HEK293 (cell line): ENCODE results near the gene FBL.
A peak's percentile ranks its signal among the peaks of the same experiment; 100 is the strongest.

Source experiments
- CTCF ChIA-PET: fragments of 350-600 bp; formaldehyde crosslinking; extraction: SDS; loops from one replicate; lab custom pipeline; 2021; ENCODE audit warnings: antibody characterized with exemption; lab: Yijun Ruan, JAX
- POLR2A ChIA-PET: fragments of 300-600 bp; formaldehyde crosslinking; extraction: SDS; loops from one replicate; lab custom pipeline; 2020; ENCODE audit warnings: antibody characterized with exemption, inconsistent platforms; lab: Yijun Ruan, JAX
- H3K27ac ChIP-seq: fragments of 200-500 bp; sonication (Bioruptor generic); 2 replicates; pipeline ENCODE4 v1.5.1; 2014; ENCODE audit warnings: low read depth, low read length, control low read depth, inconsistent platforms; ENCODE audit errors: extremely low read depth
- H3K36me3 ChIP-seq, 2 experiments: fragments of 200-500 bp in 1 of 2; sonication (Bioruptor generic) in 1 of 2; 1 replicate in 1 of 2; 2 replicates in 1 of 2; pipeline ENCODE4 v1.5.1; 2014 to 2017; ENCODE audit warnings: inconsistent platforms in 2 of 2, low read length in 2 of 2; ENCODE audit not compliant: control insufficient read depth in 2 of 2, insufficient read depth in 1 of 2
- H3K4me1 ChIP-seq: fragments of 200-500 bp; sonication (Bioruptor generic); 2 replicates; pipeline ENCODE4 v1.5.1; 2014; ENCODE audit warnings: mild to moderate bottlenecking, low read length, inconsistent platforms; ENCODE audit not compliant: control insufficient read depth, insufficient read depth
- H3K4me3 ChIP-seq: 2 replicates; pipeline ENCODE4 v1.5.1; 2011; ENCODE audit warnings: low read depth, mild to moderate bottlenecking, control low read depth, low read length, moderate library complexity
- H3K9me3 ChIP-seq: fragments of 200-500 bp; sonication (Bioruptor generic); 2 replicates; pipeline ENCODE4 v1.5.1; 2014; ENCODE audit warnings: low read depth, low read length, inconsistent platforms; ENCODE audit not compliant: control insufficient read depth, insufficient read depth
- BCL11A ChIP-seq: fragments of 450-650 bp; formaldehyde crosslinking; IDR thresholded peaks from 2 replicates; pipeline ENCODE4 v1.5.1; 2016; ENCODE audit warnings: low read depth, missing biosample characterization, missing genetic modification characterization
- FEZF1 ChIP-seq: fragments of 450-650 bp; formaldehyde crosslinking; IDR thresholded peaks from 2 replicates; pipeline ENCODE4 v1.5.1; 2016; ENCODE audit warnings: missing biosample characterization, missing genetic modification characterization
- GFI1B ChIP-seq: fragments of 450-650 bp; formaldehyde crosslinking; IDR thresholded peaks from 2 replicates; pipeline ENCODE4 v1.5.1; 2016; ENCODE audit warnings: missing biosample characterization, missing genetic modification characterization
- REPIN1 ChIP-seq: fragments of 450-650 bp; formaldehyde crosslinking; IDR thresholded peaks from 2 replicates; pipeline ENCODE4 v1.5.1; 2017; ENCODE audit warnings: missing biosample characterization, missing genetic modification characterization, low read depth
- ZBTB7A ChIP-seq: fragments of 450-650 bp; formaldehyde crosslinking; IDR thresholded peaks from 2 replicates; pipeline ENCODE4 v1.5.1; 2016; ENCODE audit warnings: low read depth, missing biosample characterization, missing genetic modification characterization
- ZNF132 ChIP-seq: fragments of 450-650 bp; formaldehyde crosslinking; IDR thresholded peaks from 2 replicates; pipeline ENCODE4 v1.5.1; 2017; ENCODE audit warnings: missing biosample characterization, missing genetic modification characterization, borderline replicate concordance
- ZNF140 ChIP-seq: fragments of 450-650 bp; formaldehyde crosslinking; IDR thresholded peaks from 2 replicates; pipeline ENCODE4 v1.5.1; 2016; ENCODE audit warnings: missing biosample characterization, missing genetic modification characterization
- ZNF19 ChIP-seq: fragments of 450-650 bp; formaldehyde crosslinking; IDR thresholded peaks from 2 replicates; pipeline ENCODE4; 2016; ENCODE audit warnings: missing biosample characterization, missing genetic modification characterization, low read depth
- ZNF211 ChIP-seq: fragments of 450-650 bp; formaldehyde crosslinking; IDR thresholded peaks from 2 replicates; pipeline ENCODE4 v1.5.1; 2016; ENCODE audit warnings: low read depth, missing biosample characterization, missing genetic modification characterization
- ZNF423 ChIP-seq: fragments of 450-650 bp; formaldehyde crosslinking; IDR thresholded peaks from 2 replicates; pipeline ENCODE4 v1.5.1; 2016; ENCODE audit warnings: missing biosample characterization, missing genetic modification characterization
- ZNF530 ChIP-seq: fragments of 450-650 bp; formaldehyde crosslinking; IDR thresholded peaks from 2 replicates; pipeline ENCODE4 v1.5.1; 2016; ENCODE audit warnings: low read depth, missing biosample characterization, missing genetic modification characterization
- ZNF555 ChIP-seq: fragments of 450-650 bp; formaldehyde crosslinking; conservative IDR thresholded peaks from 2 replicates; pipeline ENCODE4 v1.5.1; 2017; ENCODE audit warnings: missing biosample characterization, mild to moderate bottlenecking, missing genetic modification characterization, inconsistent platforms
- ZNF585B ChIP-seq: fragments of 450-650 bp; formaldehyde crosslinking; IDR thresholded peaks from 2 replicates; pipeline ENCODE4 v1.5.1; 2016; ENCODE audit warnings: missing biosample characterization, missing genetic modification characterization
- ZNF621 ChIP-seq: fragments of 450-650 bp; formaldehyde crosslinking; IDR thresholded peaks from 2 replicates; pipeline ENCODE4 v1.5.1; 2017; ENCODE audit warnings: missing biosample characterization, missing genetic modification characterization
- ZNF623 ChIP-seq: fragments of 450-650 bp; formaldehyde crosslinking; IDR thresholded peaks from 2 replicates; pipeline ENCODE4 v1.5.1; 2016; ENCODE audit warnings: missing biosample characterization, missing genetic modification characterization
- ZNF629 ChIP-seq: fragments of 450-650 bp; formaldehyde crosslinking; IDR thresholded peaks from 2 replicates; pipeline ENCODE4 v1.5.1; 2017; ENCODE audit warnings: missing biosample characterization, missing genetic modification characterization
- ZNF654 ChIP-seq: fragments of 450-650 bp; formaldehyde crosslinking; IDR thresholded peaks from 2 replicates; pipeline ENCODE4 v1.5.1; 2016; ENCODE audit warnings: low read depth, missing biosample characterization, missing genetic modification characterization
- ZNF747 ChIP-seq: fragments of 450-650 bp; formaldehyde crosslinking; IDR thresholded peaks from 2 replicates; pipeline ENCODE4 v1.5.1; 2016; ENCODE audit warnings: missing biosample characterization, missing genetic modification characterization
- ZNF76 ChIP-seq: fragments of 450-650 bp; formaldehyde crosslinking; IDR thresholded peaks from 2 replicates; pipeline ENCODE4; 2016; ENCODE audit warnings: low read depth, missing biosample characterization, missing genetic modification characterization, borderline replicate concordance
- ZNF837 ChIP-seq: fragments of 450-650 bp; formaldehyde crosslinking; IDR thresholded peaks from 2 replicates; pipeline ENCODE4 v1.5.1; 2016; ENCODE audit warnings: missing biosample characterization, missing genetic modification characterization
- ZSCAN30 ChIP-seq: fragments of 450-650 bp; IDR thresholded peaks from 2 replicates; pipeline ENCODE4 v1.5.1; 2018; ENCODE audit warnings: missing biosample characterization, mild to moderate bottlenecking, missing genetic modification characterization, moderate library complexity
- ZXDB ChIP-seq: fragments of 450-650 bp; formaldehyde crosslinking; IDR thresholded peaks from 2 replicates; pipeline ENCODE4 v1.5.1; 2016; ENCODE audit warnings: missing biosample characterization, missing genetic modification characterization
- TF ChIP-seq, protein P1 (sequence below): fragments of 450-650 bp; formaldehyde crosslinking; IDR thresholded peaks from 2 replicates; pipeline ENCODE4 v1.5.1; 2016; ENCODE audit warnings: missing biosample characterization, missing genetic modification characterization
- TF ChIP-seq, protein P2 (sequence below): fragments of 450-650 bp; formaldehyde crosslinking; conservative IDR thresholded peaks from 2 replicates; pipeline ENCODE4 v1.5.1; 2016; ENCODE audit warnings: low read depth, missing biosample characterization, missing genetic modification characterization
- TF ChIP-seq, protein P3 (sequence below): fragments of 450-650 bp; IDR thresholded peaks from 2 replicates; pipeline ENCODE4 v1.5.1; 2018; ENCODE audit warnings: missing biosample characterization, missing genetic modification characterization
- TF ChIP-seq, protein P4 (sequence below): fragments of 450-650 bp; formaldehyde crosslinking; IDR thresholded peaks from 2 replicates; pipeline ENCODE4 v1.5.1; 2017; ENCODE audit warnings: missing biosample characterization, mild to moderate bottlenecking, missing genetic modification characterization, moderate library complexity
- TF ChIP-seq, protein P5 (sequence below): fragments of 450-650 bp; formaldehyde crosslinking; IDR thresholded peaks from 2 replicates; pipeline ENCODE4 v1.5.1; 2017; ENCODE audit warnings: missing biosample characterization, missing genetic modification characterization

FBL gene

DNA sequence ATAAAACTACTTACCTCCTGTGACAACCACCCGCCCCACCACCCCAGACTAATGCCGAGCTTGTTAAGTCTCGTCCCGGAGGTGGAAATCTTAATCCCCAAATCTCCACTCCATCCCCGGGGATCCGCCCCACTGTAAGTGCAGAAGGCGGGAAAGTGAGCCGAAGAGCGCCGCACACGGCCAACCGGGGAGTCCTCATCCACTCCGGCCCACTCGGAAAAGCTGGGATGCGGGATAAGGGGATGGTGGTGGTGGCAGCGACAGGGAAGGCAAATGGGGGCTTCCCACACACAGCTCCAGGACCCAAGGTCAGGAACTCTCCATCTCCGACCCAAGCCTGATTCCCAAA lies 621 bp downstream of the FBL start:
- ChIA-PET CTCF (interaction anchor here (0.6 to 7.8 kb wide), 22 partner anchors 10 to 356 kb away, joined by 3 to 237 read pairs (median 13); partner anchors contain the start of genes DYRK1B and PSMC4), POLR2A (interaction anchor here (0.8 to 6.5 kb wide), 14 partner anchors 9 to 410 kb away, joined by 3 to 124 read pairs (median 8); partner anchors contain the start of genes DYRK1B, PSMC4, RPS16 and ZNF546)
- peaks cover 2 to 13% of the 10 kb centered on the region in 2 experiments; a peak in 2 of 3 replicates for H3K36me3 ChIP-seq
- peak overlapping the region; percentile 62 for H3K4me3 ChIP-seq
- peak overlapping the region; percentile 79 for H3K27ac ChIP-seq
- H3K9me3 ChIP-seq = no peaks in the 10 kb centered on the region
- H3K4me1 ChIP-seq = peaks cover 52% of the 10 kb centered on the region
- TF ChIP-seq ZNF585B (tag by site-specific recombination) (no peak), GFI1B (tag by site-specific recombination) (peak; percentile 8; the same call in 1 of the 2 replicates), ZNF19 (tag by site-specific recombination) (no peak), ZNF629 (tag by site-specific recombination) (0 out of 2 replicates have a peak, but pooled peaks have one; percentile 9), ZNF423 (no peak), ZNF837 (tag by site-specific recombination) (0 out of 2 replicates have a peak, but pooled peaks have one; percentile 51), ZNF76 (tag by site-specific recombination) (peak; percentile 21; the same call in 1 of the 2 replicates), ZNF654 (tag by site-specific recombination) (no peak), ZNF140 (tag by site-specific recombination) (no peak), ZBTB7A (tag by site-specific recombination) (no peak), FEZF1 (tag by site-specific recombination) (no peak), ZNF623 (tag by site-specific recombination) (no peak), ZSCAN30 (no peak; the same call in 1 of the 2 replicates), ZNF747 (tag by site-specific recombination) (no peak), REPIN1 (no peak), ZNF530 (tag by site-specific recombination) (no peak), ZNF621 (no peak), ZXDB (tag by site-specific recombination) (peak; percentile 47; the same call in 1 of the 2 replicates), ZNF211 (tag by site-specific recombination) (no peak), ZNF555 (tag by site-specific recombination) (no peak), ZNF132 (tag by site-specific recombination) (no peak), BCL11A (tag by site-specific recombination) (no peak)
- TF ChIP-seq, protein P1, sequence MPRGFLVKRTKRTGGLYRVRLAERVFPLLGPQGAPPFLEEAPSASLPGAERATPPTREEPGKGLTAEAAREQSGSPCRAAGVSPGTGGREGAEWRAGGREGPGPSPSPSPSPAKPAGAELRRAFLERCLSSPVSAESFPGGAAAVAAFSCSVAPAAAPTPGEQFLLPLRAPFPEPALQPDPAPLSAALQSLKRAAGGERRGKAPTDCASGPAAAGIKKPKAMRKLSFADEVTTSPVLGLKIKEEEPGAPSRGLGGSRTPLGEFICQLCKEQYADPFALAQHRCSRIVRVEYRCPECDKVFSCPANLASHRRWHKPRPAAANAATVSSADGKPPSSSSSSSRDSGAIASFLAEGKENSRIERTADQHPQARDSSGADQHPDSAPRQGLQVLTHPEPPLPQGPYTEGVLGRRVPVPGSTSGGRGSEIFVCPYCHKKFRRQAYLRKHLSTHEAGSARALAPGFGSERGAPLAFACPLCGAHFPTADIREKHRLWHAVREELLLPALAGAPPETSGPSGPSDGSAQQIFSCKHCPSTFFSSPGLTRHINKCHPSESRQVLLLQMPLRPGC (tag by site-specific recombination) = no peak
- TF ChIP-seq, protein P2, sequence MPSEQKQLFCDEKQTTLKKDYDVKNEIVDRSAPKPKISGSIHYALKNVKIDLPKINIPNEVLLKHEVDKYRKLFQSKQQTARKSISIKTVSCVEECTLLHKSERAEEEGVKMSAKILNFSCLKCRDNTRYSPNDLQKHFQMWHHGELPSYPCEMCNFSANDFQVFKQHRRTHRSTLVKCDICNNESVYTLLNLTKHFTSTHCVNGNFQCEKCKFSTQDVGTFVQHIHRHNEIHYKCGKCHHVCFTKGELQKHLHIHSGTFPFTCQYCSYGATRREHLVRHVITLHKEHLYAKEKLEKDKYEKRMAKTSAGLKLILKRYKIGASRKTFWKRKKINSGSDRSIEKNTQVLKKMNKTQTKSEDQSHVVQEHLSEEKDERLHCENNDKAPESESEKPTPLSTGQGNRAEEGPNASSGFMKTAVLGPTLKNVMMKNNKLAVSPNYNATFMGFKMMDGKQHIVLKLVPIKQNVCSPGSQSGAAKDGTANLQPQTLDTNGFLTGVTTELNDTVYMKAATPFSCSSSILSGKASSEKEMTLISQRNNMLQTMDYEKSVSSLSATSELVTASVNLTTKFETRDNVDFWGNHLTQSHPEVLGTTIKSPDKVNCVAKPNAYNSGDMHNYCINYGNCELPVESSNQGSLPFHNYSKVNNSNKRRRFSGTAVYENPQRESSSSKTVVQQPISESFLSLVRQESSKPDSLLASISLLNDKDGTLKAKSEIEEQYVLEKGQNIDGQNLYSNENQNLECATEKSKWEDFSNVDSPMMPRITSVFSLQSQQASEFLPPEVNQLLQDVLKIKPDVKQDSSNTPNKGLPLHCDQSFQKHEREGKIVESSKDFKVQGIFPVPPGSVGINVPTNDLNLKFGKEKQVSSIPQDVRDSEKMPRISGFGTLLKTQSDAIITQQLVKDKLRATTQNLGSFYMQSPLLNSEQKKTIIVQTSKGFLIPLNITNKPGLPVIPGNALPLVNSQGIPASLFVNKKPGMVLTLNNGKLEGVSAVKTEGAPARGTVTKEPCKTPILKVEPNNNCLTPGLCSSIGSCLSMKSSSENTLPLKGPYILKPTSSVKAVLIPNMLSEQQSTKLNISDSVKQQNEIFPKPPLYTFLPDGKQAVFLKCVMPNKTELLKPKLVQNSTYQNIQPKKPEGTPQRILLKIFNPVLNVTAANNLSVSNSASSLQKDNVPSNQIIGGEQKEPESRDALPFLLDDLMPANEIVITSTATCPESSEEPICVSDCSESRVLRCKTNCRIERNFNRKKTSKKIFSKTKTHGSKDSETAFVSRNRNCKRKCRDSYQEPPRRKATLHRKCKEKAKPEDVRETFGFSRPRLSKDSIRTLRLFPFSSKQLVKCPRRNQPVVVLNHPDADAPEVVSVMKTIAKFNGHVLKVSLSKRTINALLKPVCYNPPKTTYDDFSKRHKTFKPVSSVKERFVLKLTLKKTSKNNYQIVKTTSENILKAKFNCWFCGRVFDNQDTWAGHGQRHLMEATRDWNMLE (tag by site-specific recombination) = 0 out of 2 replicates have a peak, but pooled peaks have one; percentile 17
- TF ChIP-seq, protein P3, sequence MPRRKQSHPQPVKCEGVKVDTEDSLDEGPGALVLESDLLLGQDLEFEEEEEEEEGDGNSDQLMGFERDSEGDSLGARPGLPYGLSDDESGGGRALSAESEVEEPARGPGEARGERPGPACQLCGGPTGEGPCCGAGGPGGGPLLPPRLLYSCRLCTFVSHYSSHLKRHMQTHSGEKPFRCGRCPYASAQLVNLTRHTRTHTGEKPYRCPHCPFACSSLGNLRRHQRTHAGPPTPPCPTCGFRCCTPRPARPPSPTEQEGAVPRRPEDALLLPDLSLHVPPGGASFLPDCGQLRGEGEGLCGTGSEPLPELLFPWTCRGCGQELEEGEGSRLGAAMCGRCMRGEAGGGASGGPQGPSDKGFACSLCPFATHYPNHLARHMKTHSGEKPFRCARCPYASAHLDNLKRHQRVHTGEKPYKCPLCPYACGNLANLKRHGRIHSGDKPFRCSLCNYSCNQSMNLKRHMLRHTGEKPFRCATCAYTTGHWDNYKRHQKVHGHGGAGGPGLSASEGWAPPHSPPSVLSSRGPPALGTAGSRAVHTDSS (tag by site-specific recombination) = 0 out of 2 replicates have a peak, but pooled peaks have one; percentile 2
- TF ChIP-seq, protein P4, sequence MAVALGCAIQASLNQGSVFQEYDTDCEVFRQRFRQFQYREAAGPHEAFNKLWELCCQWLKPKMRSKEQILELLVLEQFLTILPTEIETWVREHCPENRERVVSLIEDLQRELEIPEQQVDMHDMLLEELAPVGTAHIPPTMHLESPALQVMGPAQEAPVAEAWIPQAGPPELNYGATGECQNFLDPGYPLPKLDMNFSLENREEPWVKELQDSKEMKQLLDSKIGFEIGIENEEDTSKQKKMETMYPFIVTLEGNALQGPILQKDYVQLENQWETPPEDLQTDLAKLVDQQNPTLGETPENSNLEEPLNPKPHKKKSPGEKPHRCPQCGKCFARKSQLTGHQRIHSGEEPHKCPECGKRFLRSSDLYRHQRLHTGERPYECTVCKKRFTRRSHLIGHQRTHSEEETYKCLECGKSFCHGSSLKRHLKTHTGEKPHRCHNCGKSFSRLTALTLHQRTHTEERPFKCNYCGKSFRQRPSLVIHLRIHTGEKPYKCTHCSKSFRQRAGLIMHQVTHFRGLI (tag by site-specific recombination) = peak; percentile 92
- TF ChIP-seq, protein P5, sequence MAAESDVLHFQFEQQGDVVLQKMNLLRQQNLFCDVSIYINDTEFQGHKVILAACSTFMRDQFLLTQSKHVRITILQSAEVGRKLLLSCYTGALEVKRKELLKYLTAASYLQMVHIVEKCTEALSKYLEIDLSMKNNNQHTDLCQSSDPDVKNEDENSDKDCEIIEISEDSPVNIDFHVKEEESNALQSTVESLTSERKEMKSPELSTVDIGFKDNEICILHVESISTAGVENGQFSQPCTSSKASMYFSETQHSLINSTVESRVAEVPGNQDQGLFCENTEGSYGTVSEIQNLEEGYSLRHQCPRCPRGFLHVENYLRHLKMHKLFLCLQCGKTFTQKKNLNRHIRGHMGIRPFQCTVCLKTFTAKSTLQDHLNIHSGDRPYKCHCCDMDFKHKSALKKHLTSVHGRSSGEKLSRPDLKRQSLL (tag by site-specific recombination) = no peak
